Activated naive CD8-positive, alpha-beta T cell treated with anti-CD3 and anti-CD28 coated beads, Interleukin-2, amount 10 ng/mL, durations not matched to agents 7 days and 5 days (primary cell): Measurements from ENCODE around the gene CCDC187. TPM values are rescaled to one million over a fixed set of nuclear protein-coding genes. Genes with fewer than 3 reads are reported as not detected.
A peak's percentile ranks its signal among the peaks of the same experiment; 100 is the strongest.

ENCODE experiments used
- ATAC-seq: fragments of 150-1000 bp; cut with Tn5 transposase; one replicate; pipeline ENCODE4 v1.10.0; 2021; ENCODE audit warnings: low read depth, moderate library complexity
- POLR2A ChIA-PET: fragments of 350-600 bp; sonication (Branson Sonifier 250); formaldehyde crosslinking; loops from one replicate; lab custom pipeline; 2021; ENCODE audit warnings: antibody characterized with exemption; lab: Charles Lee
- DNase-seq: peaks from one replicate; pipeline ENCODE4 v3.0.0; 2021
- H3K27ac Mint-ChIP-seq: one replicate; pipeline ENCODE4 v1.8.0; 2022; ENCODE audit warnings: mild to moderate bottlenecking, mixed read lengths
- H3K27me3 Mint-ChIP-seq: one replicate; pipeline ENCODE4 v1.8.0; 2022; ENCODE audit warnings: mild to moderate bottlenecking, moderate library complexity, mixed read lengths
- H3K36me3 Mint-ChIP-seq: one replicate; pipeline ENCODE4 v1.8.0; 2021; ENCODE audit warnings: mild to moderate bottlenecking, mixed read lengths
- H3K4me1 Mint-ChIP-seq: one replicate; pipeline ENCODE4 v1.8.0; 2021; ENCODE audit warnings: mixed read lengths
- H3K4me3 Mint-ChIP-seq: one replicate; pipeline ENCODE4 v1.8.0; 2022; ENCODE audit warnings: mild to moderate bottlenecking, moderate library complexity, mixed read lengths
- H3K9me3 Mint-ChIP-seq: one replicate; pipeline ENCODE4 v1.8.0; 2021; ENCODE audit warnings: mixed read lengths
- total RNA-seq, 2 experiments: library from RNA; stranded (reverse); gene quantifications; one replicate each; pipeline ENCODE4 v1.2.3, GENCODE V29; 2021

CCDC187 gene
- total RNA-seq, 2 experiments from 2014 or later: not detected

GRCh38 chr9:136211006-136211405, 92.9 kb downstream of the CCDC187 start:
- POLR2A ChIA-PET: no interaction called here
- Mint-ChIP-seq H3K9me3 (peaks cover 2% of the 10 kb centered on the region), H3K27me3 (no peaks in the 10 kb centered on the region), H3K4me1 (no peaks in the 10 kb centered on the region), H3K4me3 (no peak overlapping the region), H3K27ac (no peak overlapping the region), H3K36me3 (peaks cover 24% of the 10 kb centered on the region)
- DNase-seq: no peak
- no peak for ATAC-seq

- H3K36me3 Mint-ChIP-seq: peaks cover 22% of the 10 kb centered on the region
- POLR2A ChIA-PET: no interaction called here
- H3K27ac Mint-ChIP-seq: no peak overlapping the region
These were observed 93.6 kb downstream of the CCDC187 start for GRCh38 chr9:136210276-136210675.

DNA sequence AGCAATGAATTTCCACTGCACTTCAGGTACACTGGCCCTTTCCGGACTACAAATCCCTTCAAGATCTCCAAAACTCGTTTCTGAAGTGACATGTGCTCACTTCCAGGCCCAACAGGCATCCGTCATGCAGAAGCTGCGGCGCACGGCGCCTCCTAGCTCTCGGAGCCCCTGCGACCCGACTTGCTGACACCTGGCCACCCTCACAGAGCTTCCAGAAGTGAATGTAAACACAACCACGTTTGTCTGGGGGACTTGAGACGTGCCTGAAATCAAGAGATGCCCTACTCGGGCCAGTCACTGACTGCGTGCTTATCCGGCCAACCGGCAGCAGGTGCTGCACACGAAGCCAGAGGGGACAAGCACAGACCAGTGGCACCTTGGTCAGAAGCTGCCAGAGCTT, 94.1 kb downstream of the CCDC187 start:
- no peaks in the 10 kb centered on the region for H3K27me3 Mint-ChIP-seq
- H3K4me1 Mint-ChIP-seq: no peaks in the 10 kb centered on the region
- H3K9me3 Mint-ChIP-seq: peaks cover under 1% of the 10 kb centered on the region
- DNase-seq (no peak), ATAC-seq (no peak)
- POLR2A ChIA-PET: no interaction called here
- no peak overlapping the region for H3K4me3 Mint-ChIP-seq
- peaks cover 17% of the 10 kb centered on the region for H3K36me3 Mint-ChIP-seq
- no peak overlapping the region for H3K27ac Mint-ChIP-seq

More at GRCh38 chr9:136210276-136210675, 93.6 kb downstream of the CCDC187 start:
- Mint-ChIP-seq H3K4me3 (no peak overlapping the region), H3K9me3 (peaks cover 2% of the 10 kb centered on the region), H3K4me1 (no peaks in the 10 kb centered on the region), H3K27me3 (no peaks in the 10 kb centered on the region)
- no peak for ATAC-seq
- DNase-seq: no peak

- DNase-seq: no peak
- ATAC-seq: no peak
- Mint-ChIP-seq H3K36me3 (peaks cover 13% of the 10 kb centered on the region), H3K9me3 (no peaks in the 10 kb centered on the region), H3K27me3 (peaks cover 2% of the 10 kb centered on the region), H3K27ac (no peak overlapping the region), H3K4me3 (no peak overlapping the region), H3K4me1 (no peaks in the 10 kb centered on the region)
- POLR2A ChIA-PET: no interaction called here
These were observed 94.7 kb downstream of the CCDC187 start for GRCh38 chr9:136209232-136209631.

DNA sequence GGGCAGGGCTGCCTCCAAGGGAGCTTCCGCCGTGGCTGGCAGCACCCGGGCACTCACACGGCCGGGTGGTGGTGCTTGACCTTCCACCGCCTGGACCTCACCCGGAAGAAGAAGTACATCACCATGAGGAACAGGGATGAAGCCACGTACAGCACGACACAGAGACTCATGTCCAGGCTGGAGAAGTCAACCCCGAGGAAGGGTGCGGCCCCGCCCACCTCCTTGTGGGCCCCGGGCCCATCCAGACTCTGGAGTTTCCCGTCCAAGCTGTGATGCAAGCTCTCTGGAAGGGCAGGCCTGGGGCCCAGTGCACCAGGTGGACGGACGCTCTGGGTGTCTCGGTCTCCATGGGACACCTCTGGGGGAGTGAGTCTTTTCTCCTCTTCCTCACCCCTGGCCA, 95.2 kb downstream of the CCDC187 start:
- Mint-ChIP-seq H3K27me3 (peaks cover 6% of the 10 kb centered on the region), H3K4me1 (no peaks in the 10 kb centered on the region), H3K27ac (no peak overlapping the region), H3K4me3 (no peak overlapping the region), H3K36me3 (peaks cover 8% of the 10 kb centered on the region), H3K9me3 (no peaks in the 10 kb centered on the region)
- no peak for DNase-seq
- ATAC-seq: no peak
- POLR2A ChIA-PET: no interaction called here

GRCh38 chr9:136207616-136208015, 96.3 kb downstream of the CCDC187 start:
- no peak for DNase-seq
- Mint-ChIP-seq H3K4me3 (no peak overlapping the region), H3K9me3 (no peaks in the 10 kb centered on the region), H3K27ac (no peak overlapping the region), H3K4me1 (no peaks in the 10 kb centered on the region), H3K36me3 (peaks cover 6% of the 10 kb centered on the region), H3K27me3 (peaks cover 9% of the 10 kb centered on the region)
- POLR2A ChIA-PET: no interaction called here
- no peak for ATAC-seq

DNA sequence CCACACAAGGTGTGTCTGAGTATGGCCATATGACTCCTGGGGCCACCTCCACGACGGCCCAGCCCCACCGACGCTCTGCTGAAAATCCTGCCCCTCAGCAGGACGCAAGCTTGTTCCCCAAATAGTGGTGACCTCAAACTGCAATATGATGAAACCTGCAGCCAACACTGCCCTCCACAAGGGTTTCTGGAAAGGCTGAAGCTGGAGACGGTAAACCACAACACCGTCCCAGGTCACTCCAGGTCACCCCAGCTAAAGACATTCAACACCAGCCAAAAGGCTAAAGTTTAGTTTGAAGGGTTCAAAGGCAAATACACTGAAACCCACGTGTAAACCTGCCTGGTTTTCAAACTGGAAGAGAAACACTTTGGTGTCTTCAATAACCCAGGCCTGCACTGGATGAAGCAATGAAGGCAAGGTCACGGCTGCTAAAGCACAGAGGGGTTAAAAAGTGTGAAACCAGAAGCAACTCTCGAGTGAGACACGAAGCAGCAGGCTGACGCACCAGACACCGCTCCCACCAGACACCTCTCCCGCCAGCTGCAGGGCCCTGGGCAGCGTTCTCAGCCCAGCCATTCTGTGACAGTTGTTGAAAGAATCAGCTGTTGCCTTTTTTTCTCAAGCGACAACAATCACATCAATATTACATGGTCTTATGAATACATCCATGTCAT, 97.2 kb downstream of the CCDC187 start:
- DNase-seq (no peak), ATAC-seq (no peak)
- POLR2A ChIA-PET: no interaction called here
- H3K4me3 Mint-ChIP-seq: no peak overlapping the region
- H3K27ac Mint-ChIP-seq: no peak overlapping the region
- H3K4me1 Mint-ChIP-seq: no peaks in the 10 kb centered on the region
- peaks cover 6% of the 10 kb centered on the region for H3K36me3 Mint-ChIP-seq
- H3K27me3 Mint-ChIP-seq: peaks cover 14% of the 10 kb centered on the region
- no peaks in the 10 kb centered on the region for H3K9me3 Mint-ChIP-seq

- Mint-ChIP-seq H3K4me3 (no peak overlapping the region), H3K27me3 (peaks cover 23% of the 10 kb centered on the region), H3K36me3 (peaks cover 6% of the 10 kb centered on the region), H3K4me1 (no peaks in the 10 kb centered on the region), H3K27ac (no peak overlapping the region), H3K9me3 (no peaks in the 10 kb centered on the region)
- DNase-seq: no peak
- ATAC-seq: no peak
- POLR2A ChIA-PET: no interaction called here
These were observed 98.2 kb downstream of the CCDC187 start for GRCh38 chr9:136205707-136205992.

- H3K4me1 Mint-ChIP-seq: no peaks in the 10 kb centered on the region
- peak; percentile 51 for ATAC-seq
- H3K36me3 Mint-ChIP-seq: peaks cover 6% of the 10 kb centered on the region
- H3K4me3 Mint-ChIP-seq: no peak within 1 kb of the TSS
- POLR2A ChIA-PET: no interaction called here
- H3K27me3 Mint-ChIP-seq: peaks cover 28% of the 10 kb centered on the region
- DNase-seq: peak; percentile 75
- H3K9me3 Mint-ChIP-seq: no peaks in the 10 kb centered on the region
- H3K27ac Mint-ChIP-seq: no peak within 1 kb of the TSS
These were observed 98.8 kb downstream of the CCDC187 start, which contains the start of gene LHX3 for GRCh38 chr9:136204838-136205706. Gene LHX3, minus strand, starts transcription at chr9:136205128. Its CDS starts 116 bp downstream, at chr9:136205012.

GRCh38 chr9:136204145-136204805, 99.6 kb downstream of the CCDC187 start:
- Mint-ChIP-seq H3K4me3 (no peak overlapping the region), H3K36me3 (peaks cover 6% of the 10 kb centered on the region), H3K4me1 (no peaks in the 10 kb centered on the region), H3K9me3 (no peaks in the 10 kb centered on the region), H3K27me3 (peaks cover 31% of the 10 kb centered on the region), H3K27ac (no peak overlapping the region)
- DNase-seq: no peak
- POLR2A ChIA-PET: no interaction called here
- ATAC-seq: no peak

DNA sequence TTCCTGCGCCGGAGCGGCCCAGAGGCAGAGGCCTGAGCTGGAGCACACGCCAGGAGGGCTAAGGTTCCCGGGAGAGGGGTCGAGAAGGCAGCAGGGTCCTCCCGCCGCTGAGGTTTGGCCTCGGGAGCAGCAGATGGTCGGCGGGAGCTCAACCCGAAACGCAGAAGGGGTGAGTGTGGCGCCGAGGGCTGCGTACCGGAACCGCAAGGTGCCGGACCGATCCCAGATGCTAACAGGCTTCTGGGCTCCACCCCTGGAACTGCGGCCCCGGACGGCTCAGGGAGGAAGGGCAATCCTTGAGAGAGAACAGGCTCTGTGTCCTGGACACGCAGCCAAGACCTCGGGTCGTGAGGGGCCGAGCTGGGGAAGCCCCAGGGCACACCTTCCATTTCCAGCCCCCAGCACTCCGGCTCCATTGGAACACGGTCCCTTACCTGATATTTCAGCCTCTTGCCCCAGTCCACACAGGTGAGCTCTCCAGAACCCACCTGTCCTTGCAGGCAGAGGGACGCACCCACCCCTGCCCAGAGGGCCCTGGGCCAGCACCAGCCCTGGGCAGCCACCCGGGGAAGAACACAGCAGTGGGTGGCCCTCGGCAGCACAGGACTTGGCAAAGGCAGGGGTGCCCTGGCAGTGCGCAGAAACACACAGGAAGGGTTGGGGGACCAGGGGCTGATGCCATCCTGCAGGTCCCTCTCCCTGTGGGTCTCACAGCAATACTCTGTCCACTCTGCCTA, 100.3 kb downstream of the CCDC187 start:
- H3K4me3 Mint-ChIP-seq: no peak overlapping the region
- H3K36me3 Mint-ChIP-seq: peaks cover 6% of the 10 kb centered on the region
- DNase-seq (no peak), ATAC-seq (no peak)
- no peaks in the 10 kb centered on the region for H3K4me1 Mint-ChIP-seq
- H3K27ac Mint-ChIP-seq: no peak overlapping the region
- H3K9me3 Mint-ChIP-seq: no peaks in the 10 kb centered on the region
- H3K27me3 Mint-ChIP-seq: peaks cover 32% of the 10 kb centered on the region
- POLR2A ChIA-PET: no interaction called here

DNA sequence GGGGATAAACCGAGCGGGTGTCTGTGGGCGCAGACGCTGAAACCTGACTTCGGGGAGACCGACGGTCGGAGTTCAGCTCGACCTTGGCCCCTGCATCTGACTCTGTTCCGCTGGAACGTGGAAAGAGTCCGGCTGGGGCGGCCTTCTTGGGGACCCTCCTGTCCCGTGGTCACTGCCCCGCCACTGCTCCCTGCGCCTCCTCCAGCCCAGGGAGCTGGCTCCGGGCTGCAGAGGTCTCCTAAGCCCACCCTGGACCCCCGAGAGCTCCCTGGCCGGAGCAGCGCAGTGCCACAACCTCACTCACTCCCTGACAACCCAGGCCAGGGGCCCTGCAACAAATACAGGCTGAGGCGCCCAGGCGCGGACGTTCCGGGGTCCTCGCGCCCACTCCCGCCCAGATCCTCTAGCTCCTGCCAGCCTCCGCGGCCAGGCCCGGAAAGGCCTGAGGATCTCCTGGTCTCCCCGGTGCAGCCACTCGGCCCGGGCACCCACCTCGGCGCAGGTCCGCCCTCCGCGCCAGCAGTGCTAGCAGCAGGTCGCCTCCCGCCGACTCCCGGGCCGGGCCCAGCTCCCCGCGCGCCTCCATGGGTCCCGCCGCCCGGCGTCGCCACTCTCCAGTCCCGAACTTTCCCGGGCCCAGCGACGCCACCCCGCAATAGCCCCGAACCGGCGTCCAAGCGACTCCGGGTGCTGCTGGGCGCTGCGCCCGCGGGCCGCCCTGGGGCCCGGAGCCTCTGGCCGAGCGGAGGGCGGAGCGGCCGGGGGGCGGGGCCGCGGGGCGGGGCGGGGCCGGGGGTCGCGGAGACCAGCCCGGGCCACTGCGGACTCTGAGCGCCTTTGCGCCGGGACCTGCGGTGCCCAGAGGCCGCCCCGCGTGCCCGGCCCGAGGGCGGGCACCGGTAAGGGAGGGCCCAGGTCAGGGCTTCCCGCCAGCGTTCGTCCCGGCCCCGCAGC, 101.2 kb downstream of the CCDC187 start:
- ATAC-seq (no peak), DNase-seq (no peak)
- H3K4me3 Mint-ChIP-seq: no peak overlapping the region
- peaks cover 6% of the 10 kb centered on the region for H3K36me3 Mint-ChIP-seq
- peaks cover 41% of the 10 kb centered on the region for H3K27me3 Mint-ChIP-seq
- H3K9me3 Mint-ChIP-seq: no peaks in the 10 kb centered on the region
- no peak overlapping the region for H3K27ac Mint-ChIP-seq
- POLR2A ChIA-PET: no interaction called here
- no peaks in the 10 kb centered on the region for H3K4me1 Mint-ChIP-seq
